Epidermal melanocyte (primary cell): ENCODE measurements around the gene MIGA2.
"Not testable (repeated sequence)": the region's sequence is repeated elsewhere in the genome, so short reads cannot be mapped to it uniquely, and the experiment has no call there.

Experiments used
- DNase-seq: peaks from one replicate; pipeline ENCODE4 v3.0.0; 2011; ENCODE audit warnings: low spot score; ENCODE audit not compliant: insufficient read length

Gene MIGA2

DNA sequence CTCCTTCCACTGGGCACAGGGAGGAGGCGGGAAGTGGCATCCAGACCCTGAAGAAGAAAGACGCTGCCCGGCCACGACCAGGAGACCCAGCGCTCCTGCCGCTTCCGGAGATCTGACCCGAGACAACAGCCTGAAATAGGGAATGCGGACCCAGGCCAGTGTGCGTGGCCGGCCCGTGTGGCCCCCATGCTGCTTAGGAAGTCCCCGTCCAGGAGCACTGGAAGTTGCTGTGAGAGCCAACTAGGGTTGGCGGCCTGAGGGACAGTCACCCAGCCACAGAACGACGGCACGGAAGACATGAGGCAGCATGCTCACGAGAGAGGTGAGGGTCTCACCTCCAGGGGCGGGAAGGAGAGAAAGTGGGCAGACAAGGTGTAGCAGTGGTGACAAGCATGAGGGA lies 25.3 kb upstream of the MIGA2 start:
- no peak for DNase-seq

DNA sequence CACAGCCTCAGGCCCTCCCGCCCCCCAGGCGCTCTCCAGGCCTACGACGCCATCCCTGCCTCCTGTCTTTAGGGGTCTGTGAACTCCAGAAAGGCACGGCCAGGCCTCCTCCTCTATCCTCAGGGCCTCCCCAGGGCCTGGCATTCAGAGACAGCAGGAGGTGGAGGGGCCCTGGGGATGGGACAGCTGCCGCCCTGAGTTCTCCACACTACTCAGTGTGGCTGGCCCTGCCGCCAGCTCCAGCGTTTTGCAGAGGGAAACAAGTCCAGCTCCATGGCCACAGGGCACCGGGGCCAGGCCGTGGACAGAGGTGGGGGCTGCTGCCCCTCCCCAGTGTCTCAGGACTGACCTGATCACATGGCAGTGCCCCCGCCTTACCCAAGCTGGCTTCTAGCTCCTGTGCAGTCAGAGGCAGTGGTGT lies 24.7 kb upstream of the MIGA2 start:
- no peak for DNase-seq

DNA sequence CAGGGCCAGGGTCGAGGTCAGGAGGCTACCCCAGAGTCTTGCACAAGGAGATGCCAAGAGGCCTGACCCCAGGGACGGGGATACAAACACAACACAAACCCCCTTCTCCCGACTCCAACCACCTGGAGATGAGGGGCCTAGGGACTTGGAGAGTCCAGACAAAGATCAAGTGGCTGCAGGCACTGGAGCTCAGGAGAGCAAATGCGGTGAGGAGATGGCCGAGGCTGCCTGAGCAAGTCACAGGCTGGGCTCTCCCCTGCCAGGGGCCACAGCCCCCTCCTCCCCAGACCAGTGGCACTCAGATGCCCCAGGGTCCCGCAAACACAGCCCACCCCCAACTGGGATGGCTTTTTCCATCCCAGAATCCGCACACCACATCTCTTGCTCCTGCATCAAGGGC lies 24.1 kb upstream of the MIGA2 start:
- DNase-seq, result no peak

DNA sequence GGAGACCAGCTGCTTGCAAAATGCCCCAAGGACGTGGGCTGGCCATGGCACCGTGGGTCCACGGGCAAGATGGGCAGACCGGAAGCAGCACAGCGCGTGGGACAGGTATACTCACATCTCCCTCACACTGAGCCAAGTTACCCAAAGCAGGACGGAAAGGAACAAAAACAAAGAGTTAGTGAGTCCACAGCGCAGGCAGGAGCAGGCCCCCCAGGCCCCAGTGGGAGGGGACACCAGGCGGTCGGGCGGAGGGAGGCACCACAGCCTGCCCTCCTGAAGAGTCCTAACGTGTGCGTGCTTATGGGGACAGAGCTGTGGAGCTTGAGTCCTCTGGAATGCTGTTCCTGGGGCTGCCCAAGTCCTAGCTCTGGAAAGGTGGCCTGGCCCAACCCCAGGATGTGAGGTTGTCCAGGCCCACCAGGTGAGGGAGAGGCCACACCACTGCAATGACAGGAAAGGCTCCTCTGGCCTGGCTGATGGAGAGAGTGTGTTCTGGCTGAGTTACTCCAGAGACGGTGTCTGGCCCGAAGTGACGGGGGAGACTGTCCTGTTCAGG lies 23.5 kb upstream of the MIGA2 start:
- DNase-seq, result no peak

DNA sequence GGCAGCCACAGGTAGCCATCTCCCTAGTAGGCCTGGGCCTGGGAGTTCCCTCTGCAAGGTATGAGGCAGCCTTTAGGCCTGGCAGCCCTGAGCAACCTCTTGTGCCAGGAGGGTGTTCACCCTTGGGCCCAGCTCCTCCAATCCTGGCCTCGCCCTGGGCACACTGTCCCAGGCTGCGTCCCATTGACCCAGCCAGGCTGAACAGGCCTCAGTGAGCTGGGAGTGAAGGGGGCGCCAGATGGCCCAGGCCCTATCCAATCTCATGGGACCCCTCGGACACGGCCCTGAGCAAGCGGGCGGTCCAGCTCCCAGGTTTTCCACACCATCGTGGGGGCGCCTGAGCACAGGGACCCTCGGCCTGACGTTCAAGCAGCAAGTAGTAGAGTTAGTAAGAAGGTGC lies 22.8 kb upstream of the MIGA2 start:
- no peak for DNase-seq

DNA sequence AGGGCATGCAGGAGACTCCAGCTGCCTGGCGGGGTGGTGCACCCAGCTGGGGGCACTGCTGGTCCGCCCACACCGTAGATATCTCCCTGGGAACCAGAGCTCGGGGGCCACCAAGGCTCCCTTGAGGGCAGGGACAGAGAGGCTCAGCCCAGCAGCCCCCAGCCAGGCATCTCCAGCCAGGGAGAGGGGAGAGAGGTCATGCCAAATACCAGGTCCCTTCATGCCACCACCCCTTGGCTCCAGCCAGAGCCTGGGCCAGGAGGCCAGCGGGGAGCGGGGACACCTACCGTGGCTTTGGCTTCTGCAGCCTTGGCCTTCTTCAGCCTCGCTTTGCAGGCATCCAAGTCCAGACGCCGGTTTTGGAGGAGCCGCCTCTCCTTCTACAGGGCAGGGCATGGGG lies 22.3 kb upstream of the MIGA2 start:
- DNase-seq, result no peak

DNA sequence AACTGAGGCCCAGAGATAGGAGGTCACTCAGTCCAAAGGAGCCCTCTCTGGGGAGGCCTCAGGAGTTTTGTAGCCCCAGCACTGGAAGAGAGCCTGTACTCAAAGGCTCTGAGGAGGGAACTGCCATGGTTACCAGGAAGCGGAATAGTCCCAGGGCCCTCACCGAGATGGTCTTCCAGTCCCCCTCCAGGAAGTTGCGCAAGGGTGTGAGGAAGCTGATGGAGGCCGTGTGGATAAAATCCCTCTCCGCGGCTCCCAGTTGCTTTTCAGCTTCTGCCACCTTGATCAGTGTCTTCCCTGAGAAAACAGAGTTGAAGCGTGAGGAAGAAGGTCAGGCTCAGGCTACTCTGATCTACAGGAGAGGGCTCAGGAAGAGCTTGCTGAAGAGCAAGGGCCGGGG lies 21.8 kb upstream of the MIGA2 start:
- DNase-seq, result no peak

DNA sequence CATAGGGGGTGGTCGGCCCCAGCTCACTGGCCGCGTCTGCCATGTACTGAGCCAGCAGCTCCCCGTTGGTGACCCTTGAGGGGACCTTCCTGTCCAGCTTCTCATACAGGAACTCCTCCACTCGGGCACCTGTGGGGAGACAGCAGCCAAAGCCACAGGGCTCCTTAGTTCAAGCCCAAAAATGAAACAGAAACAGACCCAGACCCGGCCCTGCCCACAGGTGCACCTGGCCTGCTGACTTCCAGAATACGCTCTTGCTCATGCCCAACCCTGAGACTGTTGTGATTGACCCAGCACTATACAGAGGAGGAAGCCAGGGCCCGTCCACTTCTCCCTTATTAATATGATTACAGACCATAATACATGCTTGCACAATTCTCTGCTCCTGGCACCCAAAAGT lies 15.3 kb upstream of the MIGA2 start:
- no peak for DNase-seq

DNA sequence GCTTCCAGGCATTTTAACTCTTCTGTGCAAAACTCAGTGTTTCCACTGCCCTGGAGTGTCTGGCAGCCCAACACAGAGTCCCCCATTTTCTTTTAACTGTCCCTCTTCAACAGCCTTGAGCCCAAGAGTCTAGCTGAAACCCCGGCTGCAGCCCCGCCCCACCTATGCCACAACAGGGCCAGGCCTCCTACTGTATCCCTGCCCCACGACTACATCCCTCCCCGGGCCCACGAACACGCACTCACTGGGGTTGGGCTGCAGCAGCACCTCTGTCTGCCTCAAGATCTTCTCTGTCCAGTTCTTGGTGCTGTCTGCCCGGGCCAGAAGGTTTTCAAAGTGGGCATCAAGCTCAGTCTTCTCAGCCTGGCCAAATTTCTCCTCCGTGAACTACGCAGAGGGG lies 14.4 kb upstream of the MIGA2 start:
- no peak for DNase-seq

DNA sequence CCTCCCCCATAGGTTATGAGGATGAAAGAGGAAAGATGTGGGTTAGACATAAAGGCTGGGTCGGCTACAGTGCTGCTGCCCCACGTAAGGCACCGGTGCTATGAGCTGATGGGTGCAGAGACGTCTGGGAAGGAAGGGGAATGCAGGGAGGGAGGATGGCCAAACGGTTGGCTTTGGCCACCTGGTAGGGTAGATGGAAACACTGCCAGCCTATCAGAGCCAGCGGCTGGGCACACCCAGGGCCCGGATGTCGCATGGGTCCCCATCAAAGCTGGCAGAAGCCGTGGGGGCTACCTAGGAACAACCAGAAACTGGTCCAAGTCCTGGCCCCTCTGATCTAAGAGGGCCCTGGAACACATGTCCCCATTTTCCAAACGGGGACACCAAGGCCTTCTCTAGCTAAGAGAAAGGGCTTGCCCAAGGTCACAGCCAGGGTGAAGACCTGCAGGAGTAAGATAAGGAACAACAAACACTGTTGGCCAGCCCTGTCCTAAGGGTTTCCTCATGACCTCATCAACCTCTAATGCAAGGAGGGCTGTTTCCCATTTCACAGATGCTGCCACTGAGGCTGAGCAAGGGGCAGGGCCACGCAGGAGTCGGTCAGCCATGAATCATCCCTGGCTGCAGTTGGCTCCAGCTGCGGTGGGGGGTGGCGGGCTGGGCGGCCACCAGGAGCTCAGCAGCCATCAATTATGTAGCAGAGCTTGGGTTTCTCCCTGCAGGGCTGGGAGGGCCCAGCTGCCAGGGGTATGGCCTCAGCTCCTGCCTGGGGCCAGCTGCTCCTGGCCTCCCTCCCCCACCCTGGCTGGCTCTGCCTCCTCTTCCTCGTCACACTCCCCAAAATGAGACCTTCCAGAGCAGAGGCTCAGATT lies 13.2 kb upstream of the MIGA2 start:
- no peak for DNase-seq

DNA sequence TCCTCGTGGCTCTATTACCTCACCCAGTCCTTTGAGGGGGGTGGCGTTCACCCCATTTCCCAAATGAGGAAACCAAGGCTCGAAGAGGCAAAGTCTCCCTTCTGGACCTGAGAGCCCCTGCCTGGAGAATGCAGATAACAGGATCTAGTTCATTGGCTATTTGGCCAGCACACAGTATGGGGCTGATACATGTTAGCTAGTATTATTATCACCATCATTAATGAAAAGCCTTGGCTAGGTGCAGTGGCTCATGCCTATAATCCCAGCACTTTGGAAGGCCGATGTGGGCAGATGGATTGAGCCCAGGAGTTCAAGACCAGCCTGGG lies 12.6 kb upstream of the MIGA2 start:
- DNase-seq, result no peak

DNA sequence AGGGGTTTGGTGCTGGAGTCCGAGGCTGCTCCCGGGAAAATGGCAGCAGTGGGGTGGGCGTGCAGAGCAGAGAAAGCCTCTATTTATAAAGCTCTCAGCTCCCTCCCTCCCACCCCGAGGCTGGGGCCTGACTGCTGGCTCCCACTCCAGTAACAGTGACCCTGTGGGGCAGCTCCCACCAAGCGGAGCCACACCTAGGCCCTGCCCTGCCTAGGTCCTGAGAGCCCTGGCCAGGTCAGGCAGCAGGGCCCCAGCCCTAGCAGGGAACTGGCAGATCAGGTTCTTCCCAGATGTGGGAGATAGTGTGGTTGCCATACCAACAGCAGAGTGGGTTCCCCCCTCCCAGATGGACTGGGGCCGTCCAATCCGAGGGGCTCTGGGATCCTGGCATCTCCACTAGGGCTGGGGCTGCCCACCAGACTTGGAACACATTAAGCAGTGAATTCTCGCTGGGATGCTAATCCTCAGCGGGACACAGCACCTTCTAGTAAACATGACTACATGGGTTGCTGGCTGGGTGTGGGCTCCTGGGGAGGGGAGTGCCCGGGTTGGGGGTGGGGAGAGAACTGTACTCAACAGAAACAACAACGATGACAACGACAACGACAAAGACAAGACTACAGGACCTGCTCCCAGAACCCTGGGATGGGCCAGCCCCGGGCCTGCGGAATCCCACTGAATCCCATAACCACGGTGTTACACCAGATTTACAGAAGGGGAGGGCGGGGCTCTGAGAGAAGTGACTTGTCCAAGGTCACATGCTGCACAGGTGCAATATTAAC lies 9.8 kb upstream of the MIGA2 start:
- no peak for DNase-seq

DNA sequence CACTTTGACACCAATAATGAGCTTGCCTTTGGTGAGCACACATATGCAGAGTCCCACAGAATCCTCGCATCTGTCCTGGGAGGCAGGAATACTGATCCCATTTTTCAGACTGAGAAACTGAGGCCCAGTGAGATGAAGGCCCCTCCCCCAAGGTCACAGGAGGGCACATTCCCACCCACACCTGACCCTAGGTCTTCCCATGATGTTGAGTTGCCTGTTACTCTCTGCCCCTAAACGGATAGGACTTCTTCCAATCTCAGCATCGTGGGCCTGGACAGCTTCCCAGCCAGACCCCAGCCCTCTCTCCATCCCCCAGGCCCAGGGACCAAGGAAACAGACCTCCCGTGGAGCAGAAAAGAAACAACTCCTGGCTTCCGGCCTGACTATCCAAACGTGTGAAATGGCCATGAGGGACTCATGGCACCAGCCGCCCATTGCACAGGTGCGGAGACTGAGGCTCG lies 9.2 kb upstream of the MIGA2 start:
- DNase-seq, result no peak

DNA sequence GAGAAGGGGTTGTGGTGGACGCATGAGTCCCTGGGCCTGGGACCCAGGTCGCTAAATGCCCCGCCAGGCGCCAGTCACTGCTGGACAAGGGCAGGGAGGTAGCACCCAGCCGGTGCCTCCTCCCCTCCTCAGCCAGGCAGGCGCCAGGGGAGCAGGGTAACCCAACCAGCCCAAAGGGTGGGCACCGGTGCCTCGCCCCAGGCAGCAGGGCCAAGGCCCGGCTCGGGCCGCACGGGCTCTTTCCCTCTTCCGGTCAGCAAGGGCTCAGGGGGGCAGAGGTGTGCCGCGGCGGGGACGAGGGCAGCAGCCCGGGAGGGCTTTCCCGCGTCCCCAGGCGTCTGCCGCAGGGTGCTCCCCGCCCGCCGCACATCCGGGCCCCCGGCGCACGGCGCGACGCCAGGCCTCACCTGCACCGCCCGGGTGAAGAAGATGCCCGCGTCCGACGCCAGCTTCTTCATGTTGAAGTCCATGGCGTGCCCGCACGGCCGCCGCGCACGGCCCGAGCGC lies 8.7 kb upstream of the MIGA2 start:
- no peak for DNase-seq

DNA sequence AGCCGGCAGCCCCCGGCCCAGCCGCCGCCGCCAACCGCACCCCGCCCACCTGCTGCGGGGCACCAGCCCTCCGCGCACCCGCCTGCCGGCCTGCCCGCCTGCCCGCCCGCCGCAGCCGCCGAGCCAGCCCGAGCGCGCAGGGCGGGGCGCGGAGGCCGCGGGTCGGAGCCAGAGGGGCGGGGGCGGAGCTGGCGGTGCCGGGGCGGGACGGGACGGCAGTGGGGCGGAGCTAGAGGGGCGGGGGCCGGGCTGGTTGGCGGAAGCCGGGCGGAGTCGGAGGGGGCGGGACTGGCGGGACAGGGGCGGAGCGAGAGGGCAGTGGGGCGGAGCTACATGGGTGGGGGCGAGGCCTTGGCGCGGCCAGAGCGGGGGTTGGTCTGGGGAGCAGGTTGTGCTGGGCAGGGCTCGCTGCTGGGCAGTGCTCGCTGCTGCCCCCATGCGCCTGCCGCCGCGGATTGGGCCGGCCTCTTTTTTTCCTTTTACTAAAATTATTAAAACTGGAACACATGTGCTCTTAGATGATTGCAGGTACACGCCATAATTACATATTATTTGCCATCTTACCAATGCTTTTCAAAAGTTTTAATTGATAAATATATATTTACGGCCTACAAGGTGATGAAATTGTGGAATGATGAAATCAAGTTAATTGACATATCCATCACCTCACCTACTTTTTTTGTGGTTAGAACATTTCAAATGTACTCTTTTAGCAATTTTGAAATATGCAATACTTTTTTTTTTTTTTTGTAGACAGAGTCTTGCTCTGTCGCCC lies 8.0 kb upstream of the MIGA2 start, which contains the start of gene SH3GLB2:
Gene SH3GLB2, minus strand, starts transcription at position 140 of the 775 bp plus-strand sequence. CDS start 177 bp downstream, outside the sequence.
- peak; percentile 91 for DNase-seq

DNA sequence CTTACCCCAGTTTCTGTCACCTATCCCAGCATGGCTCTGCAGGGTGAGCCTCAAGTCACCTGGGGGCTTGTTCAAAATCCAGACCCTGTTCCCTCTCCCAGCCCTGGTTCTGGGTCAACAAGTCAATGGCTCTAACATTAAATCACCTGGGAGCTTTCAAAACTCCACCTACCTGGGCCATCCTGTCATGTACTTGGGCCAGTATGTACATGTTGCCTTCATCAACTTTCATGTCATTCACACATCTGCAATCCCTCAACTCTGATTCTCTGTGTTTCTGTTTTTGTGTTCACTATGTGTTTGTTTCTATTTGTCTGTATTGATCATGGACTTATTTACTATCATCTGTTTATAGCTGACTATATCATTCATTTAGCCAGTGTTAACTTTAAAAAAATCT lies 6.2 kb upstream of the MIGA2 start:
- DNase-seq, result no peak

DNA sequence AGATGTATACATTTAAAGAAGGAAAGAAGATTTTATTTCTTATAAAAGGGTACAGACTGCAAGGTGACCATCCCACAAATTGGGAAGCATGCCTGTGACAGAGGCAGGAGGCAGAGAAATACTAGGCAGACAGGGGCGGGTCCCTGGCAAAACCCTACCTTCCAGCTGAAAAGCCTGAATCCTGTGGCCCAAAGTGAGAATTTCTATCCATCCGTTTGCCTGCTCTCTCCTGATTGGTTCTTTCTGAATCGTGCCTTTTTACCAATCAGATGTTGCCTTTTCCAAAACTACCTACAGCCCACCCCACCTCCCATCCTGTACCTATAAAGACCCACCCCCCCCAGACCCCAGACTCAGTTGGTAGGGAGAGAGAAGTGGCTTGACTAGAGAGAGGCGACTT lies 4.9 kb upstream of the MIGA2 start:
- no peak for DNase-seq

DNA sequence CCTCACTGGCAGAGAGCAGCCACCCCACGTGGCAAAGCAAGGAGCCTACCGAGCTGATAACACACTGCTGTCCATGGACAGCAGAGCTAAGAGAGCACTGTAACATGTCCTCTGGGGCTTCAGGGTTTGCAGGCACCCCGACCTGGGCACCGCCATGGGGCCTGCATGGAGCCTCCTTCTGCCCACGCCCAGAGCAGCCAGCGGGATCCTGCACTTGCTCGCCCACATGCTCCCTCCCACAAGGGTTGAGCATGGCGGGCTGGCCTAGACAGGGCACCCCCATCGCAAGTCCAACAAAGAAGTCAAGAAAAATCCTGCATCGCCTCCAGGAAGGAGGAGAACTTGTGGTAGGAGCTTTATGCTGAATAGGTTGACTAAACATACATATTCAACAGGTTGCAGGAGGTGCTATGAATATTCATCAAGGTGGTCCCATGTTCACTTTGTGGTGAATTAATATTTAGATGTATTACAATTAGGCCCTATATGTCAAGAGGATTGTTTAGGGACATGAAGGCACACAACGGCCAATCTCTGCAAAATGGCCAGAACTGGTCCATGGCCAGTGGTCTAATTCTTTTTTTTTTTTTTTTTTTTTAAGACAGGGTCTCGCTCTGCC lies 3.8 kb upstream of the MIGA2 start:
- no peak for DNase-seq

DNA sequence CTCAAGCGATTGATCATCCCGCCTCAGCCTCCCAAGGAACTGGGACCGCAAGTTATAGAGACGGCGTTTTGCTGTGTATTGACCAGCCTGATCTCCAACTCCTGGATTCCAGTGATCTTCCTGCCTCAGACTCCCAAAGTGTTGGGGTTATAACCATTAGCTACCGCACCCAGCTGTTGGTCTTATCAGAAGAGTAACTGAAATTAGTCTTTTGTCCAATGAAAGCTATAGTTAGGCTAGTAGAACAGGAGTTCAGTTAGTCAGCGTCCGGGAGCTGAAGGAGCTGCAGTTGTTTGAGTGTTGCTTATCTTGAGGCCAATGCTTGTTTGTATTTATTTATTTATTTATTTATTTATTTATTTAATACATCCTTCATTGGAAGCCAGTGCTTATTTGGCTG lies 3.2 kb upstream of the MIGA2 start:
- DNase-seq, result no peak

DNA sequence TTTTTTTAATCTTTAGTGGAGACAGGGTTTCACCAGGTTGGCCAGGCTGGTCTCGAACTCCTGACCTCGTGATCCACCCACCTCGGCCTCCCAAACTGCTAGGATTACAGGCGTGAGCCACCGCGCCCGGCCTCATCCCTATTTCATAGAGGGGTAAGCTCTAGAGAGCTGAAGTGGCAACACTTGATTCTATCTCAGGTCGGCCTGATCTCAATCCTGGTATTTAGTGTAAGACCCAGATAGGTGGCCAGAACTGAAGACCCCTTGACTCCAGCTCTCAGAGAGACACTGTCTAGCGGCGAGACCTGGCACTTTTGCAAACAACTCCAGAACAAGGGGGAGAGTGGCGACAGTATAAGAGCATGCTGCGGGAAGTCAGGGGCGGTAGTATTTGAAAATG lies 588 bp upstream of the MIGA2 start:
- DNase-seq, result not testable (repeated sequence)
